ENCODE data around the gene AIM2. TPM values are rescaled to one million over a fixed set of nuclear protein-coding genes. Genes with fewer than 3 reads are reported as not detected.

The AIM2 gene
- polyA plus RNA-seq, 1 experiment, result not detected

DNA sequence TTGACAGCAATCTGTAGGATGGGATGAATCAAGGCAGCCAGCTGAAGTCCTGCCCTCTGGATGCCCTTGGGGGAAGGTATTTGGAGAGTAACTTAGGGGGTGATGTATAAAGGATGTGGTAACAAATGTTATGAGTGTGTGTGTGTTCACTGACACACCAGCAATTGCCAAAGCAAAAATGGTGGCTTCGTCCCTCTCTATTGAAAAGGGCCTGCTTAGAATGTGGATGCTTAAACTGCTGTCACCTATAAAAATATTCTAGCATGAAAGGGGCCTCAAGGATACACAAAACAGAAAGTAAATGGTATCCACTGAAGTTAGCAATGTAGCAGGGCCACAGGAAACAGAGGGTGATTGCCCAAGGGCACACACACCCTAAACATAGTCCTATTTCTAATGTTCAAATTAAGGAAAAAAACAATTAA is 15.1 kb upstream of the AIM2 start:
- ChIA-PET POLR2A (no interaction called here), CTCF (interaction anchor here (1.4 to 3.8 kb wide), 2 partner anchors 20 to 42 kb away, joined by 6 to 20 read pairs; no protein-coding TSS in a partner anchor)
- no peak overlapping the region for H3K27ac ChIP-seq (ENCODE audit: low read depth, low read length)
- H3K4me3 ChIP-seq (ENCODE audit: low read depth, low read length), result no peak overlapping the region
- no peaks in the 10 kb centered on the region for H3K9me3 ChIP-seq (ENCODE audit: control insufficient read depth, insufficient read depth, low read length)
- DNase-seq (ENCODE audit: low read depth, low spot score), result no peak
- H3K27me3 ChIP-seq (ENCODE audit: control insufficient read depth, insufficient read depth, low read length), result no peaks in the 10 kb centered on the region
- TF ChIP-seq, protein P1, sequence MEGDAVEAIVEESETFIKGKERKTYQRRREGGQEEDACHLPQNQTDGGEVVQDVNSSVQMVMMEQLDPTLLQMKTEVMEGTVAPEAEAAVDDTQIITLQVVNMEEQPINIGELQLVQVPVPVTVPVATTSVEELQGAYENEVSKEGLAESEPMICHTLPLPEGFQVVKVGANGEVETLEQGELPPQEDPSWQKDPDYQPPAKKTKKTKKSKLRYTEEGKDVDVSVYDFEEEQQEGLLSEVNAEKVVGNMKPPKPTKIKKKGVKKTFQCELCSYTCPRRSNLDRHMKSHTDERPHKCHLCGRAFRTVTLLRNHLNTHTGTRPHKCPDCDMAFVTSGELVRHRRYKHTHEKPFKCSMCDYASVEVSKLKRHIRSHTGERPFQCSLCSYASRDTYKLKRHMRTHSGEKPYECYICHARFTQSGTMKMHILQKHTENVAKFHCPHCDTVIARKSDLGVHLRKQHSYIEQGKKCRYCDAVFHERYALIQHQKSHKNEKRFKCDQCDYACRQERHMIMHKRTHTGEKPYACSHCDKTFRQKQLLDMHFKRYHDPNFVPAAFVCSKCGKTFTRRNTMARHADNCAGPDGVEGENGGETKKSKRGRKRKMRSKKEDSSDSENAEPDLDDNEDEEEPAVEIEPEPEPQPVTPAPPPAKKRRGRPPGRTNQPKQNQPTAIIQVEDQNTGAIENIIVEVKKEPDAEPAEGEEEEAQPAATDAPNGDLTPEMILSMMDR (IDR thresholded peaks at IDR 0.05; ENCODE audit: low read depth, low read length), result no peak

DNA sequence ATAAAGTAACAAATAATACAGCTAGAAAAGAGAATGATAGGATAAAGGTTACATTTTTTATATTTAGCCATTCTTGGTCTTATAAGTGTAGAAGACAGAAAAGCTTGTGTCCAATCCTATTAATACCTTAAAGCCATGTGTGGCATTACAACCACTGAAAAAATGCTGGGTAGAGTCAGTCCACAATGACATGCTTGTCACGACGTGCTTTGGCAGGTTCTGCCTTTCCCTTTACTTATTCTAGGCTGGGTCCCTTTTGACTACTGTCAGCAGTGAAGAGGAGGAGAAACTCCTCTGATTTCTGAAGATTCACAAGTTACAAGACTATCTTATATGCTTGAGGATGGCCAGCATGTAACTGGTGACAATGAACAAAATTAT is 14.6 kb upstream of the AIM2 start:
- ChIA-PET POLR2A (no interaction called here), CTCF (interaction anchor here (3.8 kb wide), 1 partner anchor 20 kb away, joined by 20 read pairs; no protein-coding TSS in a partner anchor)
- H3K27ac ChIP-seq (ENCODE audit: low read depth, low read length), result no peak overlapping the region
- H3K4me3 ChIP-seq (ENCODE audit: low read depth, low read length), result no peak overlapping the region
- no peak for DNase-seq (ENCODE audit: low read depth, low spot score)
- no peaks in the 10 kb centered on the region for H3K27me3 ChIP-seq (ENCODE audit: control insufficient read depth, insufficient read depth, low read length)
- TF ChIP-seq, protein P1 (IDR thresholded peaks at IDR 0.05; ENCODE audit: low read depth, low read length), result no peak
- H3K9me3 ChIP-seq (ENCODE audit: control insufficient read depth, insufficient read depth, low read length), result no peaks in the 10 kb centered on the region

DNA sequence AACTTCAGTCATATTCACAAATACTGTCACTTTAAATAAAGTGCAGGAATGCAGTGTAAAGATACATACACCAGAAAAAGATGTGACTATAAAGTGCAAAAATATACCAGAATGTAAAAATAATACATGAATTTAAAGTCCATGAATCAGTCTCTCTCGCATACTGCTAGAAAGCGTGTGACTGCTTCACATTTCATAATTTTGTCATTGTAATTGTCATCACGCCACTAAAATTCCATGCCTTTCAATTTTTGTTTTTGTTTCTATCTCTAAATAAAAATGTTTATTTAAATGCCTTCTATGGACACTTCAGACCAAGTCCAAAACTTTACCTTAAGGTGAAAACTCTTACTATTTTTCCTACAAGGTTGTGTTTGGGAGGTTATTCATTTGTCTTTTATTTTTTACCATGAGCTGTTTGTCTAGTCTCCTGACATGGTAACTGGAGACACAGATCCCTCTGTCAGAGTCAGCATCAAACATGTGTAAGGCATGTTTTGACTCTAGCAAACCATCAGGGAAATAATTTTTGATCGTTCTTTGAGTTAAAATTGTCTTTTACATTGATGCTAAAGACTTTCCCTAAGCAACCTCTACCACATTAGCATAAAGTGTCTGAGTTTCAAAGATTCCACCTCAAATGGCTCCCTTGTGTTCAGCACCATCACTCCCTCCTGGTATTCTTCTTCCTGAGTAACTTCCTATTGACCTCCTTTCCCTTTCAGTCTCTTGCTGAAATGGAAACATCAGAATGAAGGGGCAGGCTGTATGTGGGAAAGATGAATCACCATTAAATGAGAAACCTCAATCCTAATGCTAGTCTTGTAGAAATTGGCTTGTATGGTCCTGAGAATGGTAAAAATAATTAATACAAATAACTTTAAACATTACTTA is 14.0 kb upstream of the AIM2 start:
- CTCF ChIA-PET, result interaction anchor here (3.8 kb wide), 1 partner anchor 19 kb away, joined by 20 read pairs; no protein-coding TSS in a partner anchor

DNA sequence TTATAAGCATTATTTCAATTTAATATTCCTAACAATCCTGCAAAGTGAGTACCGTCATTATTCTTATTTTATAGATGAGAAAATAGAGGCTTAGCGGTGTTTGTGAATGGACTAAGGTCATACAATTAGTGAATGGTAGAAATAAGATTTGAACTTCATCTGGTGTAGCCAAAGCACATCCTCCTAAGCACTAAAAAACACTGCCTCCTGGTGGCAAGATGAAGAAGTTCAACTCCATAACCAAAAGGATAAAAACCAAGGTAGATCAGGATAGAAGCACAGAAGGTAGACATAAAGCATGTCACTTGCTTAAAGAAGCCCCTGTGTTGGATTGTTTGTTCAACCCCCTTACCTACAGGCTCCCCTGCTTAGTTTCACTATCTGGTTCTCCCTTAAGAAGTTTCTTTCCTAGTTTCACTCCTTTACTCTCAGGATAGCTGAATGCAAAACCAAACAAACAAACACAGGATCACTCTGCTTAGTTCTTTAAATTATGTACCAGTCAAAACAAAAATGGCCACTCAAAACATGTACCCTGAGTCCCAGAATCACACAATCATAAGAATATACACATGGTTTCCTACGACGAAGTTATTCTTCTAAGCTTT is 12.7 kb upstream of the AIM2 start:
- POLR2A ChIA-PET, result no interaction called here
- H3K27me3 ChIP-seq (ENCODE audit: control insufficient read depth, insufficient read depth, low read length), result no peaks in the 10 kb centered on the region
- H3K4me3 ChIP-seq (ENCODE audit: low read depth, low read length), result no peak overlapping the region
- DNase-seq (ENCODE audit: low read depth, low spot score), result no peak
- CTCF ChIA-PET, result interaction anchor here (3.8 kb wide), 1 partner anchor 18 kb away, joined by 20 read pairs; no protein-coding TSS in a partner anchor
- H3K9me3 ChIP-seq (ENCODE audit: control insufficient read depth, insufficient read depth, low read length), result no peaks in the 10 kb centered on the region
- TF ChIP-seq, protein P1 (IDR thresholded peaks at IDR 0.05; ENCODE audit: low read depth, low read length), result peak; percentile 50
- no peak overlapping the region for H3K27ac ChIP-seq (ENCODE audit: low read depth, low read length)

More for the DNA sequence above, 14.0 kb upstream of the AIM2 start:
- TF ChIP-seq, protein P1 (IDR thresholded peaks at IDR 0.05; ENCODE audit: low read depth, low read length), result no peak
- Histone ChIP-seq H3K9me3 (ENCODE audit: control insufficient read depth, insufficient read depth, low read length) (no peaks in the 10 kb centered on the region), H3K4me3 (ENCODE audit: low read depth, low read length) (no peak overlapping the region), H3K27ac (ENCODE audit: low read depth, low read length) (no peak overlapping the region), H3K27me3 (ENCODE audit: control insufficient read depth, insufficient read depth, low read length) (no peaks in the 10 kb centered on the region)
- POLR2A ChIA-PET, result no interaction called here
- DNase-seq (ENCODE audit: low read depth, low spot score), result no peak

Measured in AG04450 (cell line).